Dedifferentiated amniotic fluid mesenchymal stem cell (primary cell): Measurements from ENCODE around the gene ANTXR2.
A peak's percentile ranks its signal among the peaks of the same experiment; 100 is the strongest.
"Not testable (repeated sequence)": the region's sequence is repeated elsewhere in the genome, so short reads cannot be mapped to it uniquely, and the experiment has no call there.

Source experiments
- DNase-seq: peaks from one replicate; pipeline ENCODE4 v3.0.0-alpha.2; 2016; ENCODE audit errors: extremely low spot score

Gene ANTXR2

GRCh38 chr4:80024335-80024734, 48.7 kb downstream of the ANTXR2 start:
- no peak for DNase-seq

DNA sequence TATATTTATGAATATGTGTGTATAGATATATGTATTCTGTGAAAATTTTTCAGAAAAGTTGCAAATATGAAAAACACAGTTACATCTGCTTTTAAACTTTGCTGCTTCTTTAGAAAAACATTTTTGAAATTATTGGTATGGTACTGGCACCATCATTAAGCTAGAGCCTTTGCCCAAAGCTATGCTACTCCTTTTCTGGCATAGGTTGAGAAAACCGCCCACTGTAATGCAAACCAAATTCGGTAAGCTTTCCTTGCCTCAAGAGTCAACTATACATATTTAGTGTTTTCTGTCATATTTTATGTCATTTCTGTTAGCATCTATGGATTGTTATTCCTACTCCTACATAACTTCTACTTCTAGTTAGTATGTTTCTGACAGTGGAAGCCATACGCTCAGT, 50.7 kb downstream of the ANTXR2 start:
- DNase-seq: no peak

GRCh38 chr4:80017125-80017854, 55.7 kb downstream of the ANTXR2 start:
- DNase-seq: peak; percentile 55

DNA sequence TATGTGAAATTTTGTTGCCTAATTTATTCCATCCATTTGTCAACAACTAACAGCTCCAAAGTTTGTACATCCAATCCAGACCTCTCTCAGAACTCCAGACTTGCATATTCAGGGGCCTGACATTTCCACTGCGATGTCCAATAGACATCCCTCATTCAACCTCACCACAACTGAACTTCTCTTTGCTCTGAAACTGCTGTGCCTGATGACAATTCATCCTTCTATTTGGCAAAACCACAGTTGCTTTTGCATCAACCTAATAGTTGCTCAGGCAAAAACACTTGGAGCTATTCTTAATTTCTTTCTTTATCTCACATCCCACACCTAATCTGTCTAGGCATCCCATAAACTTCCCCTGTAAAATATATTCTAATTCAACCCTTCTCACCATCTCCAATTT, 56.5 kb downstream of the ANTXR2 start:
- no peak for DNase-seq

- no peak for DNase-seq
Measured at GRCh38 chr4:80015407-80016189, 57.4 kb downstream of the ANTXR2 start.

GRCh38 chr4:80014531-80014930, 58.5 kb downstream of the ANTXR2 start:
- no peak for DNase-seq

DNA sequence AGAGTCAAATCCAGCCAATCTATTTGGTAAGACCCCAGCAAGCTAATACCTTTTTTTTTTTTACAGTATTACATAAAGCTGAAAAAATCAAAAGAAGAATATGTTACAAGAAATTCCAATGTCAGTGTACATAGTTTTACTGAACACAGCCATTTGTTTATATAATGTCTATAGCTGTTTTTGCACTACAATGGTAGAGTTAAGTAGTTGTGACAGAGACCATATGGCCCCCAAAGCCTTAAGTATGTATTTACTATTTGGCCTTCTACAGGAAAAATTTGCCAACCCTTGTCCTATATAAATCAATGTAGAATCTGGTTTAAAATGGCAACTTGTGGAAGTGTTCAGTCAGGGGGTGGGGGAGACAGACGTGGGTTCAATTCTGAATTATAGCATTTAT, 60.7 kb downstream of the ANTXR2 start:
- no peak for DNase-seq

DNA sequence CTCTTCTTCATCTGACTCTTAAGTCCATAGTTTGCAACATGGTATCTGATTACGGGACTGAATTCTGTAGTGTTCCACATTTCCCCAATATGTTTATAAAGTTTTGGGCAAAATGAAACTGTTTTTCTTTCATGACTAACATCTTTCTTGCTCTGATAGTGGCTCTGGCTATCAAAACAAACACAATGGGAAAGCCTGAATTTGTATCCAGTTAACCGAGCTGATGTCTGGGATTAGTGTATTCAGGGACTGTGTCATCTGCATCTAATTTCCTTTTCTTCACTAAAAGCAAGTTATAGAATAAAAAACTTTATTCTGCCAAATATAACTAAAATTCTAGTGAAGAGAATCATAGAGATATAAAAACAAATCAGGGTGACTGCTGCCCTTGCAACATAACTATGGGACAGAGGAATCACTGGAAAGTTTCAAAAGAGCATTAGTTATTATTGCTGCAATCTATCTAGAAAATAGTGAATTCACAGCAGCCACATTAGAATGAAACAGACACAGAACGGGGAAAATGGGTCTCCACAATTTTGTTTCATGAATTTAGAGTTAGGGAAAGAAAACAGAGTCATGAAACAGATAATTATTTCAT, 61.3 kb downstream of the ANTXR2 start:
- DNase-seq: peak; percentile 77

DNA sequence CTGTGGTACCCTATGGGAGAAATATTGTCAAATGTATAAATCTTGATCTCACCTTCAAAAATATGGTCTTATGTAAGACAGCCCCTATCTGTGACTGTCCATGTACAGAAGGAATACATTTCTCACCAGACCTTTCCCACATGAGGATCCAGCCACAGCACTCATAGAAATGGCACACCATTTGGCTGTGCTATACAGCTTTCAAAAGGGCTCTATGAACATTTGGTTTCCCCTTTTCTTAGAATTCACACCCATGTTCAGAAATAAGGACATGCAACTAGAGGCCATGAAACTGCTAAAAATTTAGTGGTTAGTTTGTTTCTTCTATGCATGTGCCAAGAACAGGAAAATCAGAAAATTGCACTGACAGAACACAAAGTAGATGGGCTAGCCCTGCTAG, 62.7 kb downstream of the ANTXR2 start:
- no peak for DNase-seq

GRCh38 chr4:80009806-80010205, 63.2 kb downstream of the ANTXR2 start:
- DNase-seq: no peak

DNA sequence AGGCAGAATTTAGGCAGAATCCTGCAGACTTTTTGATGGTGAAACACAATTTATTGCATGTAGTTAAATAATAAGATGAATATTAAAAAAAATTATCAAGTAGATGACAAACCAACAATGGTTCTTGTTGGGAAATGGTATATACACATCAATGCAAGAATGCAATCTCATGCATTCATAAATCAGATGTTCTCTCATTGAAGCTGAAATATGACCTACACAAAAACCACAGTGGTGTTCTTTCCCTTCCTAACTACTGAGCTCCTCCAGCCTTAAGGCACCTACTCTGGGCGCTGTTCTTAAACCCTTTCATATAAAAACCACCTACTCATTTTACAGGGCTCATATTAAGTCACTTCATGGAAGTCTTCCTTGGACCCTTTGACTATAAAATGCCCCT, 64.1 kb downstream of the ANTXR2 start:
- no peak for DNase-seq

DNA sequence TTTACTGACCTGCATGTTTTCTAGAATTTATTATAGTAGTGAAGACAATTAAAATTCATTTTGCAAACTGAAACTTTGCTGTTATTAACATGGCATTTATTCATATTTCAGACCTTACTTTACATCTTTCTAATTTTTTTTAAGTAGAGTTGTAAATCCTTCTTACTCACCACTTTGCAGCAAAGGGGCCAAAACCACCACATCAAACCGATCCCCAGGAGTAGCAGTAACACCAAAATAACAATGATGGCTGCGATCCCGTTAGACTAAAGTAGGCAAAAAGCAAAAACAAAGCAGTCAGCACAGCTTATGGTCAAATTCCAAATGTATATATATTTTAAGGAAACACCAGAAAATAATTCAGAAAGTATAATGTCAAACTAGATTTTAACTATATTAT, 64.7 kb downstream of the ANTXR2 start:
- no peak for DNase-seq

DNA sequence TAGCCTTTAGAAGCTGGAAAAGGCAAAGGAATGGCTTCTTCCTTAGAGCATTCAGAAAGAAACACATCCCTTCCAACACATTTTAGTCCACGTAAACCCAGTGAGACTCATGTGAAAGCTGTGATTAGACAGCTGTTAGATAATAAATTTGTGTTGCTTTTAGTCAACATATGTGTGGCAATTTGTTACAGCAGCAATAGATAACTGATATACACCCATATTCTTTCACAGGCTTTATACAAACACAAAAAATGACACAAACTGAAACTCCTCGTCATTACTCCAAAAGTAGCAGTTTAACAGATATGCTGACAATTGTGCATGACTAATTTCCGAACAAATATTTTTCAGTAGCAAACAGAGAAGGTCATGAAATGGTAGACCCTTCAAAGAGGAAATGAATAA, 65.3 kb downstream of the ANTXR2 start:
- no peak for DNase-seq

DNA sequence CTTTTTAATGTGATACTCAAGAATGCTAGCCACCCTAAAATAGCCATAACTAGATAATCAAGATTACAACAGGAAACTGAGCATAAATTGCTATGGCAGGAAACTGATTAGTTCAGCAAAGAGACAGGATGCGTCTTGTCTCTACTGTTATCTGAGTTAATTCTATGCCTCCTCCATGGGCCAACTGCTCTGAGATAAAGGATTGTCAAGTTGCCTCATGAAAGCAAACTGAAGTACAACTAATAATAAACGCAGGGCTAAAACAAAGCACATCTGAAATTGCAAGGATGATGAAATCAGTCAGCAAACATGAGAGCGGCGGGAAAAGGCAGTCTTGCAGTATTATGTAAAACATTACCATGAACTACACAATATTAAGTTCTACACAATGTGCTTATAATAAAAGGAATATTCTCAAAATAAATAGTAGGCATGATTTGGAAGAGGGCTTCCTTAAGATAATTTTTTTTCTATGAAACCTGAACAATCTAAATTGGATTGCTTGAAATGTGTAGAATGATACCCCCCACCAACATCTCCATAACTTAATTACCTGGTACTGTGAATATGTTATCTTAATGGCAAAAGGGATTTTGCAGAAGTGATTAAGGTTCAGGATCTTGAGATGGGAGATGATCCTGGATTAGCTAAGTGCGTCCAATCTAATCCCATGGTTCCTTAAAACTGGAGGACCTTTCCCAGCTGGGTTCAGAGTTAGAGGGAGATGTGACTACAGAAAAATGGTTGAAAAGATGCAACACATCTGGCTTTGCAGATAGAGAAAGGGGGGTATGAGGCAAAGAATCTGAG, 65.9 kb downstream of the ANTXR2 start:
- peak; percentile 71 for DNase-seq

DNA sequence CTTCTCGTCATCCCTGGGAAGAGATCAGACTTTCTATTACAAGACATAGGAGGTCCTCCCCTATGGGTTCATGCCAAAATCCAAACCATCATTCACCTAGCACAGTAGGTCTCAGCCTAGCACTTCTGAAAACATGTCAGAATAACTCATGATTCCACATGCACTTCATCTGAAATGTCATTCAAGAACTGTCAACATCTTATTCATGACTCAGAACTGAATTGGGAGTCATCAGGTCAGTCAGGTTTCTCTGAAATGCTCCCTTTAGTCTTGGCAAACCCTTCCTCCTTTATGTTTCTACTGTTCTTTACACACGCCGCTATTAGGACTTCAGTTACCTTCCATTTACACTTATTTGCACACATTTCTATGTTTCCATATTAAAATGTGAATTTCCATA, 67.2 kb downstream of the ANTXR2 start:
- no peak for DNase-seq

- no peak for DNase-seq
Measured at GRCh38 chr4:80004319-80004718, 68.7 kb downstream of the ANTXR2 start.

GRCh38 chr4:80002559-80002958, 70.5 kb downstream of the ANTXR2 start:
- DNase-seq: not testable (repeated sequence)

GRCh38 chr4:79999048-79999447, 74.0 kb downstream of the ANTXR2 start:
- not testable (repeated sequence) for DNase-seq

DNA sequence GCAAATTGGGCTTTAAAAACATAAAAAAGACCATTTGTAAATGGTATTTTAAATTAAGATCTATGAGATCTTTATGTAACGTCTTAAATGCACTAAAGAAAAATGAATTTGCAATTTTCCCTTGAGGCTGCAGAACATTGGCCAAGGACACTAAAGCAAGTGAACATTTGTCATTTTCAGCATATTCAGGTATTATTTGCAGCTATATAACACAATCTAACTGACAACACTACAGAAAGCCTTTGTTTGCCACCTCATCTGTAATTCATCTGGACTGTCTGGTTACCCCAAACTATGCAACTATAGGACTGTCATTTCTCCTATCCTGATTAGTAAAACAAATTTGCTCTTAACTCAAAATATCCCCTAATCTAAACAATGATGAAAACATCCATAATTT, 74.8 kb downstream of the ANTXR2 start:
- no peak for DNase-seq

DNA sequence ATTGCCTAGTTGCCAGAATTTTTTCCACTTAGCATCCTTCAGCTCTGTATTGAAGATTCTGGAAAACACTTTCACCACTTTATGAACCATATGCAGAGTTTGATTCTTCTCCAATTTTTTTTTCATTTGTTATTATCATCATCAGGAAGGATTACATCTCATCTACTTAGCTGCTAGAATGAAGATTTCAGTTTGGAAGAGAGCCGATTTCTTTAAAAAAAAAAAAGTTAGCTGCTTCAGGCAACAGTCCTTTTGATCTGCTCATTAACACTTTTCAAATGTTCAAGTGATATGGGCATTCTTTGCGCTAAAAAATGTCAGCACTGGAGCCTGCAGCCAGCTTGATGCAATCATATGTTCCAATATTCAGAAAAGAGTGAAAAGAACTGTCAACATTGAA, 76.2 kb downstream of the ANTXR2 start:
- no peak for DNase-seq

- DNase-seq: no peak
Measured at GRCh38 chr4:79993476-79993875, 79.6 kb downstream of the ANTXR2 start.

DNA sequence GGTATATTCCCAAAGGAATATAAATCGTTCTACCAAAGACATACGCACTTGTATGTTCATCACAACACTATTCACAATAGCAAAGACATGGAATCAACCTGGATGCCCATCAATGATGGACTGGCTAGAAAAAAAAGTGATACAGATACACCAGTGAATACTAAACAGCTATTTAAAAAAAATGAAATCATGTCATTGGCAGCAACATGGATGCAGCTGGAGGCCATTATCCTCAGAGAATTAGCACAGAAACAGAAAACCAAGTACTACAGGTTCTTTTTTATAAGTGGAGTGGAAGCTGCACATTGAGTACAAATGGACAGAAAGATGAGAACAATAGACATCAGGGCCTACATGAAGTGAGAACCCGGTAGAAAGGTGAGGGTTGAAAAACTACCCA, 81.4 kb downstream of the ANTXR2 start:
- DNase-seq: no peak
